Mucosa of rectum (tissue), 2 donors: ENCODE data around the gene LOXL1.

Experiments
- H3K27ac ChIP-seq, 2 donors: one replicate each; pipeline ENCODE4 v1.7.0; 2013; ENCODE audit warnings: inconsistent platforms in 2 of 2, low read depth in 2 of 2, low read length in 2 of 2
- H3K27me3 ChIP-seq, 2 donors: one replicate each; pipeline ENCODE4 v1.7.0; 2013; ENCODE audit warnings: low read length in 2 of 2; ENCODE audit not compliant: control insufficient read depth in 2 of 2, insufficient read depth in 2 of 2
- H3K36me3 ChIP-seq, 2 donors: one replicate each; pipeline ENCODE4 v1.7.0; 2013; ENCODE audit warnings: low read length in 2 of 2; ENCODE audit not compliant: control insufficient read depth in 2 of 2, insufficient read depth in 2 of 2
- H3K4me1 ChIP-seq, 2 donors: one replicate each; pipeline ENCODE4 v1.7.0; 2013; ENCODE audit warnings: low read length in 2 of 2, mild to moderate bottlenecking in 1 of 2; ENCODE audit not compliant: control insufficient read depth in 2 of 2, insufficient read depth in 2 of 2
- H3K4me3 ChIP-seq, 2 donors: one replicate each; pipeline ENCODE4 v1.7.0; 2013; ENCODE audit warnings: low read length in 2 of 2
- H3K9ac ChIP-seq, 2 donors: one replicate each; pipeline ENCODE4 v1.7.0; 2013; ENCODE audit warnings: low read length in 2 of 2, low read depth in 1 of 2, mild to moderate bottlenecking in 1 of 2
- H3K9me3 ChIP-seq, 2 donors: one replicate each; pipeline ENCODE4 v1.7.0; 2013; ENCODE audit warnings: low read length in 2 of 2; ENCODE audit not compliant: control insufficient read depth in 2 of 2
- donor health status: healthy.
- donor health status: Normal muscosa, but diverticular disease.

The LOXL1 gene

GRCh38 chr15:73888224-73889041 lies 37.8 kb upstream of the LOXL1 start:
- Histone ChIP-seq H3K36me3 (no peaks in the 10 kb centered on the region), H3K27ac (no peak overlapping the region), H3K9ac (no peak overlapping the region), H3K4me3 (no peak overlapping the region), H3K4me1 (no peaks in the 10 kb centered on the region), H3K9me3 (no peaks in the 10 kb centered on the region), H3K27me3 (peaks cover 0 to 3% of the 10 kb centered on the region in 2 donors)

GRCh38 chr15:73889053-73889761 lies 37.1 kb upstream of the LOXL1 start:
- H3K9me3 ChIP-seq, result no peaks in the 10 kb centered on the region
- no peak overlapping the region for H3K4me3 ChIP-seq

GRCh38 chr15:73889762-73890124 lies 36.5 kb upstream of the LOXL1 start:
- Histone ChIP-seq H3K27ac (no peak overlapping the region), H3K4me3 (no peak overlapping the region), H3K4me1 (no peaks in the 10 kb centered on the region), H3K36me3 (no peaks in the 10 kb centered on the region), H3K9me3 (no peaks in the 10 kb centered on the region), H3K27me3 (no peaks in the 10 kb centered on the region), H3K9ac (no peak overlapping the region)

More at GRCh38 chr15:73889053-73889761, 37.1 kb upstream of the LOXL1 start:
- Histone ChIP-seq H3K4me1 (no peaks in the 10 kb centered on the region), H3K27me3 (peaks cover 0 to 3% of the 10 kb centered on the region in 2 donors), H3K27ac (no peak overlapping the region), H3K9ac (no peak overlapping the region), H3K36me3 (no peaks in the 10 kb centered on the region)

GRCh38 chr15:73891328-73892315 lies 34.6 kb upstream of the LOXL1 start:
- no peaks in the 10 kb centered on the region for H3K36me3 ChIP-seq
- no peaks in the 10 kb centered on the region for H3K9me3 ChIP-seq
- H3K27ac ChIP-seq, result no peak overlapping the region
- H3K27me3 ChIP-seq, result no peaks in the 10 kb centered on the region
- H3K4me3 ChIP-seq, result no peak overlapping the region
- H3K4me1 ChIP-seq, result no peaks in the 10 kb centered on the region
- H3K9ac ChIP-seq, result no peak overlapping the region

GRCh38 chr15:73892446-73893226 lies 33.6 kb upstream of the LOXL1 start:
- Histone ChIP-seq H3K4me3 (no peak overlapping the region), H3K36me3 (no peaks in the 10 kb centered on the region), H3K9ac (no peak overlapping the region), H3K27ac (no peak overlapping the region), H3K4me1 (no peaks in the 10 kb centered on the region), H3K9me3 (no peaks in the 10 kb centered on the region), H3K27me3 (no peaks in the 10 kb centered on the region)

- no peaks in the 10 kb centered on the region for H3K4me1 ChIP-seq
- no peak overlapping the region for H3K27ac ChIP-seq
- H3K27me3 ChIP-seq, result no peaks in the 10 kb centered on the region
- H3K4me3 ChIP-seq, result no peak overlapping the region
- H3K36me3 ChIP-seq, result no peaks in the 10 kb centered on the region
- H3K9me3 ChIP-seq, result no peaks in the 10 kb centered on the region
- no peak overlapping the region for H3K9ac ChIP-seq
Measured at GRCh38 chr15:73894133-73894814, 32.0 kb upstream of the LOXL1 start.

- Histone ChIP-seq H3K4me1 (no peaks in the 10 kb centered on the region), H3K27me3 (no peaks in the 10 kb centered on the region), H3K27ac (no peak overlapping the region), H3K9me3 (no peaks in the 10 kb centered on the region), H3K9ac (no peak overlapping the region), H3K36me3 (no peaks in the 10 kb centered on the region), H3K4me3 (no peak overlapping the region)
Measured at GRCh38 chr15:73897441-73898261, 28.6 kb upstream of the LOXL1 start.

GRCh38 chr15:73899197-73900094 lies 26.8 kb upstream of the LOXL1 start:
- Histone ChIP-seq H3K27me3 (no peaks in the 10 kb centered on the region), H3K9ac (no peak overlapping the region), H3K4me1 (no peaks in the 10 kb centered on the region), H3K4me3 (no peak overlapping the region), H3K9me3 (no peaks in the 10 kb centered on the region), H3K27ac (no peak overlapping the region), H3K36me3 (no peaks in the 10 kb centered on the region)
